Right cardiac atrium (tissue), 5 donors: ENCODE data around the gene WAC. TPM values are rescaled to one million over a fixed set of nuclear protein-coding genes. Genes with fewer than 3 reads are reported as not detected.

Source experiments
- ATAC-seq, 2 donors: fragments of 200-7000 bp; cut with Tn5 transposase; one replicate each; pipeline versions ENCODE4 v1.8.0 to v1.9.1; 2020; ENCODE audit warnings: moderate library complexity in 2 of 2, mild to moderate bottlenecking in 1 of 2
- DNase-seq, 3 donors: peaks; one replicate each; pipeline ENCODE4 v3.0.0-alpha.2; 2020
- H3K27ac ChIP-seq: one replicate; pipeline ENCODE4 v1.5.1; 2013; ENCODE audit warnings: mild to moderate bottlenecking, low read length, control low read depth, moderate library complexity
- H3K27me3 ChIP-seq: one replicate; pipeline ENCODE4 v1.6.1; 2013; ENCODE audit not compliant: control insufficient read depth, insufficient read depth
- H3K4me1 ChIP-seq: one replicate; pipeline ENCODE4 v1.6.1; 2013; ENCODE audit warnings: low read length; ENCODE audit not compliant: control insufficient read depth, insufficient read depth
- H3K4me3 ChIP-seq: one replicate; pipeline ENCODE4 v1.5.1; 2013; ENCODE audit warnings: low read length, control low read depth
- H3K9me3 ChIP-seq: one replicate; pipeline ENCODE4 v1.6.1; 2013; ENCODE audit warnings: low read length; ENCODE audit not compliant: control insufficient read depth
- WGBS: extraction: QIAGEN DNeasy Blood & Tissue Kit; methylation state at CpG from one replicate; pipeline ENCODE4 v1.1.7; 2013; 5-methylcytosine and 5-hydroxymethylcytosine counted together
- intact Hi-C, 4 donors: fragments of 100-400 bp; cut with DNase I; formaldehyde crosslinking; loops; one replicate each; pipeline versions ENCODE4 v1.11.0 to v1.14.0; 2022 to 2023
- polyA plus RNA-seq: library from polyadenylated mRNA; stranded (reverse); fragments of 200-250 nt; gene quantifications from one replicate; pipeline ENCODE4 v1.2.3, GENCODE V29; 2013
- total RNA-seq, 4 donors: library from RNA; stranded (reverse); fragmentation: NEBNext Ultra II Directional; extraction: Animal tissue kit (Norgen Biotek cat#: 25700); gene quantifications; one replicate each; pipeline ENCODE4 v1.2.1, GENCODE V29; 2021
- donor health status: healthy with polysubstance abuse.
- donor health status: DM: no; HTN: yes; CAD: no.
- donor health status: DM: no; HTN: no; CAD: no.
- donor health status: DM: no; HTN: yes; CAD: no; lungs with severe emphysema.
- donor health status: DM: yes; HTN: yes; CAD: no.

The WAC gene
- total and polyA plus RNA-seq, 5 donors: 30.5 to 110 (median 104) TPM

DNA sequence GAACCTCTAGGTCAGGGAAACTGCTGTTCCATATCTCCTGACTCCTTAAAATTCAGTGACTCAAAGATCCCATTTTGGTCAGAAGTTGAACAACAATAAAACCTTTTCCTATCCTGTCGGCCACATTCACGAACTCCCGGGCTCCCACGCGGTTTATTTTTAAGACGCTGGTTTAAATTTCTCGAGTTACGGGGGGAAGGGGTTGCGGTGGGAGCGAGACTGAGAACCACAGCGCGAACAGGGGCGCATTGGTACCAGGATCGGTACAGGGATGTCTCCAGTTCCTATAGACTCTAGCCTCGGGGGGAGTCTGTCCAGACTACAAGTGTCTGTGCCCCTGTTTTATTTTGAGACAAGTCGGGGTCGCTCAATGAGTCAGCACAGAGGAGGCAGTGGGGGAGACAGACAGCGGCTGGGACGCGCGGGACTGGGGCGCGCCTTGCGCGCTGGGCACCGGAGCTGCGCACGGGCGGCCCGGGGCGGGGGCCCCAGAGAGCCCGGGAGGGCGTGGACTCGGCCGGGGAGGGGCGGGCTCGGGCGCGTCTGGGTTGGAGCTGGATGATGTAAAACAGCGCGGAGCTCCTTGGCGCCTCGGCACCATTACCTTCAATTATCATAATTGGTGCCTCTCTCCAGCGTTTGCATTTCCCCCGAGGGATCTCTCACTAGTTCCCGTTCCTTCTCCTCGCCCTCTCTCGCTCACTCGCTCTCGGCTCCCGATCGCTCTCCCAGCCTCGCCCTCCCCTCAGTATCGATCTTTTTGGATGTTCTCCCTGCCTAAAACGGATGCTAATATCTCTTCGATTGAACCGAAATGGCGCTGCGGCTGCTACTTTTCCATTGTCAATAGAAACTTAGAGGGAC lies 135.7 kb downstream of the WAC start:
- ATAC-seq (peak; percentile 91 to 96), DNase-seq (peak; percentile 78 to 88 (median 83))
- intact Hi-C loops: loop anchor here in 3 of 4 donors (10.0 kb wide), 1 partner anchor 636 kb away; no protein-coding TSS in a partner anchor
- WGBS: under 1% methylated on average over 59 of the region's 59 CpGs
- Histone ChIP-seq H3K27me3 (no peaks in the 10 kb centered on the region), H3K9me3 (no peaks in the 10 kb centered on the region), H3K4me1 (no peaks in the 10 kb centered on the region), H3K4me3 (peak overlapping the region; percentile 62), H3K27ac (no peak overlapping the region)

DNA sequence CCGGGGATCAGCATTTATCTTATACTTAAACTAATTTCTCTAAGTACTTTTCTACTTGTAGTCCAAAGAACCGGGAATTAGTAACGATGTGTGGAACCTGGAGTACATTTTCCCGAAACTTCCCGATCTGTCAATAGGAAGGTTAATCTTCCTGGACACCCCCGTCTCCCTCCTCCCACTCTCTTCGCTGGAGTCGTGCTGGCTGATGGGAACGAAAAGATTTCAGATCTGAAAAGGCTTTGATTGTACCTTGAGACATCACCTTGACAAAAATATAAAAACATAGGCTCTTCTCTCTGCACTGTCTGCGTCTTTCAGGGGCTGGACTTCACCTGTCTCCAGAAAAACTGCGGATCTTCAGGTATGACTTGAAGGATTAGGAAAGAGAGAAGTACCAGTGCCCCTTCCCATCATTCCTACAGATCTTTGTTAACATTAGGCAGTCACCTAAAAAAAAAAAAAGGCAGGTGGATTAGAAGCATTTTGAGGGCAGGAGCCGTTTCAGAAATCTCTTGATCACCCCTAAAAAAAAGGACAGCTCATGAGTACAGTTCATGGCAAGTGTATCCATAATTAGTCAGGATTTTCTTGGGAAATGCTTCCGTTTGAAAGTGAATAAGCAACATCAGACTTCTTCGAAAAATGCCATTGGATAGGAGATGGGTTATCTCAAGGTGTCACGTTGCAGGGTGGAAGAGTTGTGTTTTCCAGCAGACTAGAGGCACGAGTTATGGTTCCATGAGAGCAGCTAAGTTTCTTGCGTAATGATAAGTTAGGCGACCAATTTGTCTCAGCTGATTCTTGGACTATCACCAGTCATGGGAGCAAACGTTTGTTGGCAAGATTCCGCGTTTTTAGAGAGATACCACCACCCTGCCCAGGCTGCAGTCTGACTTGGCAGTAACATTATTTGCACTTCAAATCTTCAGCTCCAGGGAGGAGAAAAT lies 136.6 kb downstream of the WAC start:
- no peak overlapping the region for H3K27ac ChIP-seq
- DNase-seq (no peak), ATAC-seq (no peak)
- peak overlapping the region; percentile 62 for H3K4me3 ChIP-seq
- no peaks in the 10 kb centered on the region for H3K9me3 ChIP-seq
- intact Hi-C loops: loop anchor here in 3 of 4 donors (10.0 kb wide), 2 partner anchors 225 to 635 kb away; no protein-coding TSS in a partner anchor
- no peaks in the 10 kb centered on the region for H3K4me1 ChIP-seq
- no peaks in the 10 kb centered on the region for H3K27me3 ChIP-seq
- 33% methylated on average over 21 of the region's 21 CpGs for WGBS

Other genes with a start within 250 kb of the WAC start
- 10 to 100 TPM; 11.5 to 20.3 (median 16.1) TPM for gene MPP7, start 230.1 kb upstream of the WAC start, total RNA-seq
- 4.3 TPM for gene MPP7, start 230.1 kb upstream of the WAC start, polyA plus RNA-seq
- gene BAMBI, start 144.4 kb downstream of the WAC start, total RNA-seq: 10 to 100 TPM; 33.3 to 45.3 (median 37.1) TPM
- gene BAMBI, start 144.4 kb downstream of the WAC start, polyA plus RNA-seq: 24.2 TPM